ENCODE measurements around the gene HDDC3. TPM values are rescaled to one million over a fixed set of nuclear protein-coding genes. Genes with fewer than 3 reads are reported as not detected.

Gene HDDC3
- polyA plus RNA-seq, 3 donors: 11.6 to 19.7 (median 14.8) TPM

GRCh38 chr15:90953947-90954711 lies 21.8 kb upstream of the HDDC3 start:
- Histone ChIP-seq H3K27me3 (ENCODE audit: control insufficient read depth in 2 of 2, insufficient read depth in 2 of 2, low read length in 2 of 2) (no peaks in the 10 kb centered on the region), H3K4me3 (replicated peaks in 1 of 3; ENCODE audit: low read depth in 2 of 3, low read length in 3 of 3) (peak overlapping the region in 1 of 3 experiments; percentile 79), H2AFZ (ENCODE audit: insufficient read depth, low read depth, low read length, poor library complexity, severe bottlenecking) (peak overlapping the region; percentile 96), H4K20me1 (ENCODE audit: insufficient read depth, low read length) (peaks cover 11% of the 10 kb centered on the region), H3K9ac (ENCODE audit: insufficient read depth, low read length, poor library complexity, severe bottlenecking) (no peak overlapping the region), H3K27ac (ENCODE audit: low read depth in 1 of 2, low read length in 2 of 2) (peak overlapping the region in 1 of 2 donors; percentile 94), H3K79me2 (ENCODE audit: insufficient read depth, low read length) (peaks cover 26% of the 10 kb centered on the region), H3K4me1 (ENCODE audit: control insufficient read depth in 1 of 2, insufficient read depth in 2 of 2, low read length in 2 of 2) (peaks cover 23 to 38% of the 10 kb centered on the region in 2 donors), H3K4me2 (replicated peaks; ENCODE audit: extremely low read depth, low read length, poor library complexity, severe bottlenecking) (peak overlapping the region; percentile 80), H3K9me3 (replicated peaks in 1 of 2; ENCODE audit: control insufficient read depth in 1 of 2, insufficient read depth in 1 of 2, low read length in 2 of 2) (no peaks in the 10 kb centered on the region), H3K36me3 (replicated peaks in 1 of 2; ENCODE audit: control insufficient read depth in 1 of 2, insufficient read depth in 2 of 2, low read length in 2 of 2) (peaks cover 35 to 48% of the 10 kb centered on the region in 2 donors)
- DNase-seq: no peak
- TF ChIP-seq CTCF (IDR thresholded peaks at IDR 0.05): no peak
- Mint-ChIP-seq H3K4me1 (peaks cover 26% of the 10 kb centered on the region), H3K4me3 (peak overlapping the region in 1 of 2 donors; percentile 67), H3K9me3 (peaks cover 0 to 2% (median 0%) of the 10 kb centered on the region in 7 donors), H3K36me3 (peaks cover 33 to 51% of the 10 kb centered on the region in 2 donors), H3K27ac (peak overlapping the region in 6 of 7 donors; percentile 50 to 96 (median 91)), H3K27me3 (ENCODE audit: low read depth in 3 of 3) (no peaks in the 10 kb centered on the region)
- WGBS (ENCODE audit: insufficient coverage): 88% methylated on average over 1 of the region's 16 CpGs
- intact Hi-C loops (cut with micrococcal nuclease): loop anchor here (2.0 to 10.0 kb wide), 3 partner anchors 41 to 321 kb away; partner anchors contain the start of genes PRC1 (in 1 of the 2) and VPS33B (in 1 of the 2)

- H3K27me3 ChIP-seq (ENCODE audit: control insufficient read depth in 2 of 2, insufficient read depth in 2 of 2, low read length in 2 of 2): no peaks in the 10 kb centered on the region
- Mint-ChIP-seq H3K27me3 (ENCODE audit: low read depth in 3 of 3) (no peaks in the 10 kb centered on the region), H3K4me3 (no peak overlapping the region), H3K9me3 (peaks cover 0 to 2% (median 0%) of the 10 kb centered on the region in 7 donors), H3K27ac (peak overlapping the region in 2 of 7 donors; percentile 30 to 50), H3K4me1 (peaks cover 29% of the 10 kb centered on the region), H3K36me3 (peaks cover 42 to 61% of the 10 kb centered on the region in 2 donors)
- no peak overlapping the region for H3K4me3 ChIP-seq (replicated peaks in 1 of 3; ENCODE audit: low read depth in 2 of 3, low read length in 3 of 3)
- peaks cover 40 to 58% of the 10 kb centered on the region in 2 donors for H3K36me3 ChIP-seq (replicated peaks in 1 of 2; ENCODE audit: control insufficient read depth in 1 of 2, insufficient read depth in 2 of 2, low read length in 2 of 2)
- 99% methylated on average over 8 of the region's 14 CpGs for WGBS (ENCODE audit: insufficient coverage)
- no peak for TF ChIP-seq CTCF (IDR thresholded peaks at IDR 0.05)
- no peak overlapping the region for H3K9ac ChIP-seq (ENCODE audit: insufficient read depth, low read length, poor library complexity, severe bottlenecking)
- peaks cover 25 to 43% of the 10 kb centered on the region in 2 donors for H3K4me1 ChIP-seq (ENCODE audit: control insufficient read depth in 1 of 2, insufficient read depth in 2 of 2, low read length in 2 of 2)
- H3K27ac ChIP-seq (ENCODE audit: low read depth in 1 of 2, low read length in 2 of 2): peak overlapping the region in 1 of 2 donors; percentile 8
- no peak overlapping the region for H2AFZ ChIP-seq (ENCODE audit: insufficient read depth, low read depth, low read length, poor library complexity, severe bottlenecking)
- peaks cover 11% of the 10 kb centered on the region for H4K20me1 ChIP-seq (ENCODE audit: insufficient read depth, low read length)
- no peak overlapping the region for H3K4me2 ChIP-seq (replicated peaks; ENCODE audit: extremely low read depth, low read length, poor library complexity, severe bottlenecking)
- H3K79me2 ChIP-seq (ENCODE audit: insufficient read depth, low read length): peaks cover 25% of the 10 kb centered on the region
- intact Hi-C loops (cut with micrococcal nuclease): loop anchor here in 1 of 2 donors (10.0 kb wide), 2 partner anchors 72 to 322 kb away; partner anchors contain the start of gene VPS33B
- no peaks in the 10 kb centered on the region for H3K9me3 ChIP-seq (replicated peaks in 1 of 2; ENCODE audit: control insufficient read depth in 1 of 2, insufficient read depth in 1 of 2, low read length in 2 of 2)
- no peak for DNase-seq
Observed at GRCh38 chr15:90952901-90953677, 20.7 kb upstream of the HDDC3 start.
